ENCODE data around the gene HDAC10. TPM values are rescaled to one million over a fixed set of nuclear protein-coding genes. Genes with fewer than 3 reads are reported as not detected.

HDAC10 gene
- polyA plus RNA-seq, 1 experiment, result 18.2 TPM

DNA sequence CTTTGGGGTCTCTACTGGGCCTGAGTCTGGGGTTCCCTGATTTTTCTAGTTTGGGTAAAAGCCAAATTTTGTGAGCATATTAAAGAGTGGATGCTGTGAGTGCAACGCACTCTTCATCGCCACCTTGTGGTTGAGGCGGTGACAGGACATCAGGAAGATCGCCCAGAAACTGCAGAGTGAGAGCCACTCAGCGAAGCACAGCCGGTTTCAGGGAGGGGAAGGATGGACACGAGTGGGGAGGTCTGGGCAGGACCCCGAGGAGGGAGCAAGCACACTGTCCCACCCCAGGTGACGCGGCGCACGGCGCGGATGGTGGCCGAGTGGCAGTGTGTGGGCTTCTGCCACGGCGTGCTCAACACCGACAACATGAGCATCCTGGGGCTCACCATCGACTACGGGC, 41.2 kb downstream of the HDAC10 start:
- no peaks in the 10 kb centered on the region for H3K27me3 ChIP-seq (ENCODE audit: control insufficient read depth, insufficient read depth, low read length)
- no peak for DNase-seq (ENCODE audit: low read depth)
- H3K36me3 ChIP-seq (ENCODE audit: control insufficient read depth, insufficient read depth, low read length), result peaks cover 30% of the 10 kb centered on the region
- POLR2A ChIA-PET, result no interaction called here
- H3K4me3 ChIP-seq (ENCODE audit: low read depth, low read length), result no peak overlapping the region
- CTCF ChIA-PET, result interaction anchor here (1.0 to 1.7 kb wide), 3 partner anchors 9 to 279 kb away, joined by 3 to 10 read pairs (median 5); no protein-coding TSS in a partner anchor
- TF ChIP-seq, protein P1, sequence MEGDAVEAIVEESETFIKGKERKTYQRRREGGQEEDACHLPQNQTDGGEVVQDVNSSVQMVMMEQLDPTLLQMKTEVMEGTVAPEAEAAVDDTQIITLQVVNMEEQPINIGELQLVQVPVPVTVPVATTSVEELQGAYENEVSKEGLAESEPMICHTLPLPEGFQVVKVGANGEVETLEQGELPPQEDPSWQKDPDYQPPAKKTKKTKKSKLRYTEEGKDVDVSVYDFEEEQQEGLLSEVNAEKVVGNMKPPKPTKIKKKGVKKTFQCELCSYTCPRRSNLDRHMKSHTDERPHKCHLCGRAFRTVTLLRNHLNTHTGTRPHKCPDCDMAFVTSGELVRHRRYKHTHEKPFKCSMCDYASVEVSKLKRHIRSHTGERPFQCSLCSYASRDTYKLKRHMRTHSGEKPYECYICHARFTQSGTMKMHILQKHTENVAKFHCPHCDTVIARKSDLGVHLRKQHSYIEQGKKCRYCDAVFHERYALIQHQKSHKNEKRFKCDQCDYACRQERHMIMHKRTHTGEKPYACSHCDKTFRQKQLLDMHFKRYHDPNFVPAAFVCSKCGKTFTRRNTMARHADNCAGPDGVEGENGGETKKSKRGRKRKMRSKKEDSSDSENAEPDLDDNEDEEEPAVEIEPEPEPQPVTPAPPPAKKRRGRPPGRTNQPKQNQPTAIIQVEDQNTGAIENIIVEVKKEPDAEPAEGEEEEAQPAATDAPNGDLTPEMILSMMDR (IDR thresholded peaks at IDR 0.05; ENCODE audit: insufficient read depth, low read depth, low read length), result peak; percentile 89

DNA sequence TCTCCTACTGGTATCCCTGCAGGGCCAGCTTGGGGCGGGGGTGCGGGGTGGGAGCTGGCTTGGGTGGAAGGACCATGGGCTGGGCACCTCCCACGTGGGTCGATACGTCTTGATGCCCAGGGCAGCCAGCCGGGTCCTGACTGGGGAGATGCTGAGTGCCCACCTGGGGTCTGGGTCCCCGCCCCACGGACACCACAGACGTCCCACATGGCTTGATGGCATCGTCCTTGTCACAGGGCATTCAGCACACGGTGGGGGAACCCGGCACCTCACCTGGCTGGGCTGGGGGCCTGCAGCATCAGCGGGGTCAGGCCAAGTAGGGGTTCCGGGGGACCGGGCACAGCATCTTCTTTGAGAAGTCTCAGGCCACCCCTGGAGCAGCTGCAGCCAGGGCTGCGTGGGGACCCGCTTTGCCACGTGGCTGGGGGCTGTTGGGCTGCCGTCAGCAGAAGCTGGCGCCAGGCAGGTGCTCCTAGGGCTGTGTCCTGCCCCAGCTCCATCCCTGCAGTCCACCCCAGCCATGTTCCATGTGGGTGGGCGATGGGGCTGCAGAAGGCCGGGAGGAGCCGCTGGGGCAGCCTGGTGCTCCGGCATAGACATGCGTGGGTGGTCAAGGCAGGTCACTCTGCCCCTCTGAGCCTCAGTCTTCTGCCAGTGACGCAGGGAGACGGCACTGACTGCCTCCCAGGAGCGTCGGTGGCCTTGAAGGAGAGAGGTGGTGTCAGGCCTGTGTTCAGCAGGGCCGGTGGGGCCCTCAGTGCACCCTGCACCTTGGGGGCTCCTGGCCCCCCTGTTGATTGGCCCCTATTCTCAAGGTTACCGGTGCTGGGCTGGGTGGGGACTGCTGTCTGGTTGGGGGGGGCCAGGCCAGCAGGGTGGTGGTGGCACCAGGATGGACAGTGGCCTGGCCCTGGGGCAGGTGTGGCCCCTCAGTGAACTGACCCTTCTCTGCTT, 41.8 kb downstream of the HDAC10 start:
- no peak for DNase-seq (ENCODE audit: low read depth)
- CTCF ChIA-PET, result interaction anchor here (0.6 to 1.7 kb wide), 8 partner anchors 10 to 241 kb away, joined by 3 to 5 read pairs (median 4); no protein-coding TSS in a partner anchor
- POLR2A ChIA-PET, result no interaction called here
- no peak overlapping the region for H3K4me3 ChIP-seq (ENCODE audit: low read depth, low read length)
- TF ChIP-seq, protein P1 (IDR thresholded peaks at IDR 0.05; ENCODE audit: insufficient read depth, low read depth, low read length), result no peak
- peaks cover 31% of the 10 kb centered on the region for H3K36me3 ChIP-seq (ENCODE audit: control insufficient read depth, insufficient read depth, low read length)
- no peaks in the 10 kb centered on the region for H3K27me3 ChIP-seq (ENCODE audit: control insufficient read depth, insufficient read depth, low read length)

DNA sequence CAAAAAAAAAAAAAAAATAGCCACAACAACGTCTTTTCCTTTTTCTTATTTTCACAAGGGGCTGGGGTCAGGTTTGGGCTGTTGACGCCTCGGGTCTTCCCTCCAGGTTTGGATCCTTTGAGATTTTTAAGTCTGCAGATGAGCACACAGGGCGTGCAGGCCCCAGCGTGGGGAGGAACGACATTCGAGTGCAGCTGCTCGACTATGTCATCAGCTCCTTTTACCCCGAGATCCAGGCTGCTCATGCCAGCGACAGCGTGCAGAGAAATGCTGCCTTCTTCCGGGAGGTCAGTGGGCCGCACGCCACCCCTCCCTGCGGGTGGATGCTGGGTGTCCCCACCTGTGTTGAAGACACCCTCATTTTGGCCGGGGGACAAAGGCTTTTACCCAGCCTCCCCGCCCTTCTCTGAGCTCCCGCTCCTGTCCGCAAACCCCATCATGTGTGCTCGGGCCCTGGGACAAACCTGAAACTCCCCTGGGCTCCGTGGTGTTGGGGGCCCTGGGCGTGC, 42.6 kb downstream of the HDAC10 start:
- Histone ChIP-seq H3K27me3 (ENCODE audit: control insufficient read depth, insufficient read depth, low read length) (no peaks in the 10 kb centered on the region), H3K36me3 (ENCODE audit: control insufficient read depth, insufficient read depth, low read length) (peaks cover 31% of the 10 kb centered on the region), H3K4me3 (ENCODE audit: low read depth, low read length) (no peak overlapping the region)
- POLR2A ChIA-PET, result no interaction called here
- TF ChIP-seq, protein P1 (IDR thresholded peaks at IDR 0.05; ENCODE audit: insufficient read depth, low read depth, low read length), result no peak
- no peak for DNase-seq (ENCODE audit: low read depth)
- CTCF ChIA-PET, result interaction anchor here (0.6 to 2.2 kb wide), 11 partner anchors 10 to 441 kb away, joined by 3 to 7 read pairs (median 3); no protein-coding TSS in a partner anchor

DNA sequence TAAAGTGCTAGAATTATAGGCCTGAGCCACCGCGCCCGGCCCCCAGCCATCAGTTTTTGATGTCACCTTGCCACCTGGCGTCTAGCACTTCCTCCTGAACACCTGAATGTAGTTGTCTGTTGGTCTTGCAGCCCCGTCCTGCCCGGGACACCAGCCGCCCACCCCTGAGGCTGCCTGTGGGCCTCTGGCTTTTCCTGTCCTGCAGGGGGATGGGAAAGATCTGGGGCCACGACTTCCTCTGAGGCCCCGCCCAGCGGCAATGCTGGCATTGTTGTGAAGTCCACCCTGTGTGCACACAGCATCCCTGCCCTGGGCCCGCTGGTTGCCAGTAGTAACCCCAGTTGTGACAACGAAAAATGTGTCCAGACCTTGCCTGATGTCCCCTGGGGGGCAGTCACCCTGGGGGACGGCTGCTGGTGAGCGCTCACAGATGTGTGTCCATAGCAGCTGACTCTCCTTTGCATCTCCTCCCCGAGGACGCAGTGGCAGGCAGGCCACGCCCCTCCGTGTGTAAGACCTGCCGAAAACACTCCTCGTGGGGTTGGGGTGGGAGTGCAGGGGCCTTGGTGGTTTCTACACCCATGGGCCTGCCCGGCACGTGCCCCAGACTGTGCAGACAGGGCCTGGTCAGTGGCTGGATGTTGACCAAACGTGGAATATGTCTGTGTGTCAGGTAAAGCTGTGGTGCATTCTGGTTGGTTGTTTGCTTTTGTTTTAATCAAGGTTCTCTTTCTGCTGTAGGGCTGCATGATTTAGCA, 43.5 kb downstream of the HDAC10 start:
- Histone ChIP-seq H3K27me3 (ENCODE audit: control insufficient read depth, insufficient read depth, low read length) (no peaks in the 10 kb centered on the region), H3K4me3 (ENCODE audit: low read depth, low read length) (no peak overlapping the region), H3K36me3 (ENCODE audit: control insufficient read depth, insufficient read depth, low read length) (peaks cover 29% of the 10 kb centered on the region)
- TF ChIP-seq, protein P1 (IDR thresholded peaks at IDR 0.05; ENCODE audit: insufficient read depth, low read depth, low read length), result no peak
- no peak for DNase-seq (ENCODE audit: low read depth)
- POLR2A ChIA-PET, result no interaction called here
- CTCF ChIA-PET, result interaction anchor here (0.7 to 2.2 kb wide), 8 partner anchors 11 to 440 kb away, joined by 3 to 7 read pairs (median 3); no protein-coding TSS in a partner anchor

Data from BJ (cell line).